Activated gamma-delta T cell (primary cell): ENCODE results near the gene CD82.

Source experiments
- DNase-seq: peaks from one replicate; lab custom pipeline; 2025; lab: John Stamatoyannopoulos, UW

The CD82 gene

DNA sequence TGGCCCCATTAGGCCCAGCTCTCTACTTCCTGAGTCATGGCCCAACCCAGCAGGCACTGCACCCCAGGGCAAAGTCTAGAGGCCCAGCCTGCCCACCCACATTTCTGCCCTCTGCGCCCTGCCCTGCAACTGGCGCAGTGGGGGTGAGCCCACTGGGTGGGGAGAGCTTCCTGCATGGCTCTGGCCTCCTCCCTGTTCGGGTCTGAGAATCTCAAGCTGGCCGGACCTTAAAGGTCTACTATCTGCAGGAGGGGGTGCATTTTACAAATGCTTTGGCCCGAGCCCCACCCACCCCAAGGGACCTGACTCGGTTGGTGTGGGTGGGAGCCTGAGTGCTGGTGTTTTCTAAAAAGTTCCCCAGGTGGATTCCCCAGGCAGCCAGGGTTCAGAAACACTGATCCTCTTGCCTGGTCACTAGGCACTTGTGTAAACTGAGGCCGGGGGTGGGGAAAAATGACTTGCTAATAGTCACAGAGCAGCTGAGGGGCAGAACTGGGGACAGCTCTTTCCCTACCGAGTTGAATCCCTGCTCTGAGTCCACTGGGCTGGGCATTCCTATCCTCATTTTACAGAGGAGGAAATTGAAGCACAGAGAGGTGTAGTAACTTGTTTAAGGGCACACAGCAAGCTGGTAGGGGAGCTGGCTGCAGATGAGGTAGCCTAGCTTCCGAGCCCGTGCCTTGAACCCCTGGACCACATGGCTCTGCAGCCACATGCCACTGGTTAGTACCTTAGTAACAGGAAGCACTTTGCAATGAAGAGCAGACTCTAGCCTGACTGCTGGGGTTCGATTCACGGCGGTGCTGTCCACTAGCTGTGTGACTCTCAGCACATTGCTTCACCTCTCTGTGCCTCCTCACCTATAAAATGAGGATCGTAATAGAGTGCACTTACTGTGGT lies 36.3 kb downstream of the CD82 start:
- DNase-seq = no peak

DNA sequence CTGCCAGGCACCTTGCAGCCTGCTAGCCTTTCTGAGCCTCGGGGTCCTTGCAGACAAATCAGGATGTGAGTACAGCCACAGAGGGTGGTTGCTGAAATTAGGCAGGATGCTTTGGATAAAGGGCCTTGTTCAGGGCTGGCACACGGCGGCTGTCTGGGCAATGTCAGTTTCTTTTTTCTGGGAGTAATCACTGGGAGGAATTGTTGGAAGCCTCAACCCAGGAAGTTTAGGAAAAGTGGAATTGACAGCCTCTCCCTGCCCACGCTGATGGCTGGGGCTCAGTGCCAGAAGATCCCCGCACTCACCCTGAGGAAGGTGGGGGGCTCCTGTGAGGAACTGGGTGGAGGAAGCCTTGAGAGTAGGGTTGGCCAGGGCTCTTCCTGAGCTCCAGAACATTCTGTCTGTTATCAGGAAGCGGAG lies 37.4 kb downstream of the CD82 start:
- DNase-seq = no peak

DNA sequence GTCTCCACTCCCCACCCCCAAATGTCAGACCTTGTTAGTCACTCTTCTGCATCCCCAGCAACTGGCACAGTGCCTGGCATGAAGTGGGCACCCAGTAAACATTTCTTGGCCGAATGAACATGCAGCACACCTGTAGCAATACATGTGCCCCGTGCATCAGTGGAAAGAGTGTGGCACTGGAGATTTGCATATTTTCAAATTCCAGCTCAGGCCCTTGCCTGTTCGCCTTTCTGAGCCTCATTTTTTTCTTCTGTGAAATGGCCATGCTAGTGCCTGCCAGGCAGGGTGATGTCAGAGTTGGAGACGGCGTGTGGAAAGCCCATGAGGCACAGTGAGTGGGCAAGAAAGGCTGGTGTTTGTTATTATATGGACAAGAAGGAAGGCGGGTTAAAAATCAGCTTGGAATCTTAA lies 38.7 kb downstream of the CD82 start:
- DNase-seq = no peak

DNA sequence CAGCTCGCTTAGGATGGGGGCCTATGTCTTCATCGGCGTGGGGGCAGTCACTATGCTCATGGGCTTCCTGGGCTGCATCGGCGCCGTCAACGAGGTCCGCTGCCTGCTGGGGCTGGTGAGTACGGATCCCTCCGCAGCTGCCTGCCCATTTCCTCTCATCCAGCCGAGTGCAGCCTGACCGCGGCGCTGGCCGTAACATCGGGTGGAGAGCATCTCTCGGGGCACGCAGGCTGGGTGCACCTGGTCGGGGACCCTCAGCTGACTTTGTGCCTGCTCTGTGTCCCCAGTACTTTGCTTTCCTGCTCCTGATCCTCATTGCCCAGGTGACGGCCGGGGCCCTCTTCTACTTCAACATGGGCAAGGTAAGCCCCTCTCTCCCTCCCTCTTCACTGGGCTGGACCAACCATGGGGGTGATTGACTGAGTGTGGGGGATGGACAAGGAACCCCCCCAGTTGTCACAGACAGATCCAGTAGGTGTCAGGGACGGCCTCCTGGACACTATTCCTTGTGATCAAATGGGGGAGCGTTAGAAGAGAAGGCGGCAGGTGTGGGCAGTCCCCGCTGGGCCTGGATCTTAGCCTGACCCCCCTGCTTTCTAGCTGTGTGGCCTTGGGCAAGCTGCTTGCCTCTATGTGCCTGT lies 39.7 kb downstream of the CD82 start:
- DNase-seq = no peak

DNA sequence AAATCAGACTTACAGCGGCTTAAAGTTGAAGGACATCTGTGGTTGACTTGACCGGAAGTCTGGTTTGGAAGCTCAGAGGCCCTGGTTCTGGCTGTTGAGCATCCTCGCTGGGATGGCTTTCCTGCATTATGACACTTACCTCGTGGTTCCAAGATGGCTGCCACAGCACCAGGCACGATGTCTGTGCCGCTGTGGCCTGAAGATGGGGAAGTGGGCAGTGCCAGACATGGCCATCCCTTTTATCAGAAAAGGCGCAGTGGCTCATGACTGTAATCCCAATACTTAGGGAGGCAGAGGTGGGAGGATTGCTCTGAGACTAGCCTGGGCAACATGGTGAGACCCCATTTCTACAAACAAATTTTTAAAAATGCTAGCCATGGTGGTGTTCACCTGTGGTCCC lies 40.5 kb downstream of the CD82 start:
- DNase-seq = no peak

DNA sequence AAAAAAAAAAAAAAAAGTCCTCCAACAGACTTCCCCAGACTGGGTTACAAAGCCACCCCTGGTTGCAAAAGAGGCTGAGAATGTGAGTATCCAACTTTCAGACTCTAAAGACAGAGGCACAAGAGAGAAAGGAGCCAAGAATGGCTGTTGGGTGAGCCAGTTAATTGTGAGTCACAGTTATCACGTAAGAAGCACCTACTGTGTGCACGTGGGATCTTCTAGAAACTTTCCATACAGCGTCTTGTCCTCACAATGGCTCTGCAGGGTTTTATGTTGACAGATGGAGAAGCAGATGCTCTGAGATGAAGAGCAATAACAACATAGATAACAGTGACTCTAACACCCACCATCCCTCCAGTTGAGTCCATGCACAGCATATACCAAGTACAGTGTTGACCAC lies 41.0 kb downstream of the CD82 start:
- no peak for DNase-seq

DNA sequence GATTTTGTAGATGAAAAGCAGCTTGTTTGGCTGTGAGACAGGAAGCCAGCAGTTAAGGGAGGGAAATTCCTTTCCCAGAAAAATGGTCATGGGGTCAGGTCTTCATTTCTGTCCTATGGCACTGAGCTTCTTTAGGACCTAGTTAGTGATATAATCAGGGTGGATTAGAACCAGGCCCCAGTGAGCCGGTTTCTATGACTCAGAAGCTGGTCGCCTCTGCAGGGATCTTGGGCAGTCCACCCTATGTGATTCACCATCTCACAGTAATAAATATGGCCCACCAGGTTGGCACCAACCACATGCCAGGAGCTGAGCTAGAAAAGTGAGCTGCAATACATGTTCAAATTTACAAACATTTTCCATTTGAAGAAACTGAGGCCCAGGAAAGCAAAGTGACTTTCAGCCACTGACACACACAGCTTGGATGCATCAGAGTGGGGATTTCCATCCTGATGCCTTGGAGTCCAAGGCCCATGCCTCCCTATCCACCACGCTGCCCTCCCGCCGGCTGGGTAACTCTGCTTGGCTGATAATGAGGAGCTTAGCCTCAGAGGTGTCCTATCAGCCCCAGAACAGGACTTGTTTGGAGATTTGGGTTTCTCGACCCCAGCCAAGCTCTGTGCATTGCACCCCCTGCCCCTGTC lies 42.0 kb downstream of the CD82 start:
- DNase-seq = no peak

DNA sequence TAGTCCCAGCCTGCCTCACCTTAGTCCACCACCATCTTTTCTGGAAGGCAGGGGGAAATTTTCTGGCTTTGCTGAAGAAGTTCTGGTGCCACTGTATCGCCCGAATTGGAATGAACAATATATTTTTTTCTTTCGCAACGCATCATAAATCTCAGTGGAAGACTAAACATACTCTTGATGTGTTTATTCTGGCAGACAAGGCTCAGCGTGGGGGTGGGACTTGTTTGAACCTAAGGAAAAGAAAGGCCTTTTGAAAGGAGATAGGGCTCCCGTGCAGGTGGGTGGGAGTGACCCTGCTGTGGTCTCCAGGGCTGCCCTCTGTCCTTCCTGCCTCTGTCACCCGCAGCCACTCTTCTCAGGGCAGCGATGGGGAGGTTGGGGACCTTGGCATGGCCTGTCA lies 42.5 kb downstream of the CD82 start:
- no peak for DNase-seq

DNA sequence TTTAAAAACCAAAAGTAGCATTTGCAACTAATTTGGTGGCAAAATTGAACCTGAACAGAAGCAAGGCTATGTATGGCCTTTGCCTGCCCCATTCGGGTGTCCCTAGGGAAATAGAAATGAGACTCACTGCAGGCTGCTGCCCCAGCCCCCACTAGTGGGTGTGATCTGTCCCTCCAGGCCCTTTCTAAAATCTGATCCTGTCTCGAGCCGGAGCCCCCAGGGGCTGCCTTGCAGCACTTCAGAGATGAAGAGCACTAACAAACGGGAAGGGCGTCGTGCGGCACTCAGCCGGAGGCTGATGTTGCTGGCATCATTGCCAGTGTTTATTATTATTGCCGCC lies 43.2 kb downstream of the CD82 start:
- DNase-seq = no peak

DNA sequence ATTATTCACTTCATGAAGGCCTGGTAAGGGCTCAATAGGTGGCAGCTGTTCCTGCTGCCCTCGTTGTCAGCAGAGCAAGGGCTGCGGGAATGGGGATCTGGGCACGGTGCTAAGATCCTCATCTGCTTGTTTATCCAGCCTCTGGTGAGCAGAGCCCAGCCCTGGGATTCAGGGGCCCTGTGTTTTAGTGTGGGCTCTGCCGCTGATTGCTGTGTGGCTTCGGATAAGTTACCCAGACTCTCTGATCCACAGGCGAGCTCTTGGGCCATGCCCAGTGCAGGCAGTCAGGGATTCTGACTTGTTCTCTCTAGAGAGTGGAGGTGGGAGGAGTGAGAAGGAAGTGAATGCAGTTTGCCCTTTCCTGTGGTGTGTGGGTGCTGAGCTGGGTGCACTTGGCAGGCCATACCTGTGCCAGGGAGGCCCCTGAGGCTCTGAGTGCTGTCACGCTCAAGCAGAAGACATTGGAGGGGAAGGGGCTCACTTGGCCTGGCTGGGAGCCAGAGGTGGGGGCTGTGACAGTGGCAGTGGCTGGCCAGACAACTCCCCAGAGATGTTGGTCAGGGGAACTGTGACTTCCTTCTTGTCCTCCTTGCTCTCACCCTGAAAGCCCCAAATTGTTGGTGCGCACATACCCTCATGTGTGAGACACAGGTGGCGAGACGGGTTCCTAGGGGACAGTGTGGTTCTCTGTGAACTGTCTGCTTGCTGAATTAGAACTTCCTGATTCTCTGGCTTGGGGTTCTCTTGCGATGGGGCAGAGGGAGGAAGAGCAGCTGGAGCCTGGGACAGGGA lies 43.7 kb downstream of the CD82 start:
- DNase-seq = peak; percentile 29

DNA sequence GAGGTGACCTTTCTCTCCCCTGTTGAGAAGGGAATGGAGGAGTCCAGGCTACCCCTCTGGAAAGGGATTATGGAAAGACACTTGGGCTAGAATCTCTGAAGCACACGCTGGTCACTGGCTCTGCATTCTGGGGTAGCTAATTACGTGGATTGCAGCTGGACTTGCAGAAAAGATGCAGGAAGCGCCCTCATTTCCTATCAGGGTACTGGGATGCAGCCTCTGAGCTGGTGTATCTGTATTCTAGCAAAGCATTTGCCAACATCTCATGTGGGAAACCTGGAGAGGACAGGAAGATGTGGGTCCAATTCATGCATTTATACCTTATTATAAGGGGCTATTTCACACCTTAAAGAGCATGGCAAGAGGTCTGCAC lies 44.3 kb downstream of the CD82 start:
- no peak for DNase-seq

DNA sequence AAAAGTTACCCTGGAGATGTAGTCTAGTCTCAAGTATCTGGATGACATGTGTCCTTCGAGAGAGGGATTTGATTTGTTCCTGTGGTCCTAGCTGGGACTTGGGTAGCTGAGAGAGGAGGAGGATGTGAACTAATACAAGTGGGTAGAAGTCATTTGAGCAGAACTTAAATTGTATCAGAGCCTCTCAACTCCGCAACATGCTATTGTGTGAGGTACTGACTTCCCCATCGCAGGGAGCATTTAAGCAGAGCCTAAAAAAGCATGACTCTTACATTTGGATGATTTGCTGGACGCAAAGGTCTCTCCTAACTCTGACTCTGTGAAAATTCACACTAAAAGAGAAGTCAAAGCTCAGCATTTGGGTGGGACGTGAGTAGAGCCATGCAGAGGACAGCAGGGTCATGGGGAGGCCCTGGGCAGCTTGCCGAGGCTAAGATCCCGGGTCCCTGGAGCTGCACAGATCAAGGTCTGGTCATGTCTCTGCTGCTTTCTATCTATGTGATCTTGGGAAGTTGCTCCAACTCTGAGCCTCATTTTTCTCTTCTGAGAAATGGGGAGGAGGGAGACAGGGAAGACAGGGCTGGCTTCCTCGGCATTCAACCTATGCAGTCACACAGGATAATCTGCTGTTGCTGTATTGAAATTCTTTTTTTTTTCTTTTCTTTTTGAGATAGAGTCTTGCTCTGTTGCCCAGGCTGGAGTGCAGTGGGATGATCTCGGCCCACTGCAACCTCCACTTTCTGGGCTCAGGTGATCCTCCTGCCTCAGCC lies 44.9 kb downstream of the CD82 start:
- no peak for DNase-seq

DNA sequence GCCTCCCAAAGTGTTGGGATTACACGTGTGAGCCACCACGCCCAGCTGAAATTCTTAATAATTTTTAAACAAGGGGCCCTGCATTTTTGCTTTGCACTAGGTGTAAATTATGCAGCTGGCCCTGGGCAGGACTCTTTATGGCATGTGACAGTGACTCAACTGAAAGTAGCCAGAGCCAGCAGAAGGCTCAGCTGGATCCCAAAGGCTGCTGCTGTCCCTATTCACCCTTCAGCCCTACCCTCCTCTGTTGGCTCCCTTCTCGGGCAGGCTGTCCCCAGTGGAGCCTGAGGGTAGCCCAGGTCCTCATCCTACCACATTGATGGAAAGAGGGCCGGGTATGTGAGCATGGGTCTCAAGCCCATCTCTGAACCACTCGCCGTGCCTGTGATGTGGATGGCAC lies 45.6 kb downstream of the CD82 start:
- no peak for DNase-seq

DNA sequence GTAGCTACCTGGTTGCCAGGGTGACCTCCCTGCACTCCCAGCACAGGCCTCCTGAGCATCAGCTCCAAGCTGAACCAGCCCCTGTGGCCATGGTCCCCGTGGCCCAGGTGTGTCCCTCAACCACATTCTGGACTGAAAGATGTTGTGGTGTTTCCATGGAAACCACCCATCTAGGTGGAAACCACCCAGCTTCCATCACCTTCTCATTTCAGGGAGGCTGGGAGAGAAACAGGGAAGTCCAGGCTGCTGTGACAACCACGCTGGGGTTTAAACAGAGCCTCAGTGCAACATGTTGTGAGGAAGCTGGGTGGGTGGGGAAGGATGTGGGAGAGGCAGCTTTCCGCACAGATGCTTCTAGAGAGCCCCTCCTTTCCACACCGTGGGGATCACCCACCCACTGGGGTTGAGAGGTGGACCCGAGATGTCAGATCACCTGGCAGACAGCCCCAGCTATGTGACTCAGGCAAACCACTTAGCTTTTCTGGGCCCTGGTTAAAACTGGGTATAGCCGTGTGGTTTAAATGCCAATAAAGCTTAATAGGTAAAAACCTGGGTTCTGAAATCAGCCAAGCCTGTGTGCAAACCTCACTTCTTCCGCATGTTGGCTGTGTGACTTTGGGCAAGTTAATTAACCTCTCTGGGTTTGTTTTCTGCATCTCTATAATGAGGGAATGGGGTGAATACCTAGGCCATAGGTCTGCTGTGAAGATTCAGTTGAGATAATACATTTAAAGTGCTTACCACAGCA lies 46.4 kb downstream of the CD82 start:
- DNase-seq = no peak

DNA sequence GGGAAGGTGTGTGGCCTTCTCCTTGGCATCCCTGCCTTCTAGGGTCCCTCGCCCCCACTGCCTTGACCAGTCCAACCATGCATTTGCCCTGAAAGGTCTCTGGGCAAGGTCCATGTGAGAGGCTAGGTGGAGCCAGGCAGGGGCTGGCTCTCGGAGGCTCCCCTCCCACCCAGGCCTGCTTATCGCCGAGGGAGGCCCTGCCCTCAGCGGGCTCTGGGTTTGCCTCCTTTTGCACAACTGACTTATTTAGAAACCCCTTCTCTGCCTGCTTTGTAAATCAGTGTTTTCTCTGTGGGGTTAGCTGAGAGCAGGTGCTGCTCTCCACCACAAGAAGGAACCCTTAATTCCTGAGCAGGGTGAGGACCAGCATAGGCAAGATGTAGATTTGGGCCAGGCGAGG lies 47.7 kb downstream of the CD82 start:
- DNase-seq = no peak

DNA sequence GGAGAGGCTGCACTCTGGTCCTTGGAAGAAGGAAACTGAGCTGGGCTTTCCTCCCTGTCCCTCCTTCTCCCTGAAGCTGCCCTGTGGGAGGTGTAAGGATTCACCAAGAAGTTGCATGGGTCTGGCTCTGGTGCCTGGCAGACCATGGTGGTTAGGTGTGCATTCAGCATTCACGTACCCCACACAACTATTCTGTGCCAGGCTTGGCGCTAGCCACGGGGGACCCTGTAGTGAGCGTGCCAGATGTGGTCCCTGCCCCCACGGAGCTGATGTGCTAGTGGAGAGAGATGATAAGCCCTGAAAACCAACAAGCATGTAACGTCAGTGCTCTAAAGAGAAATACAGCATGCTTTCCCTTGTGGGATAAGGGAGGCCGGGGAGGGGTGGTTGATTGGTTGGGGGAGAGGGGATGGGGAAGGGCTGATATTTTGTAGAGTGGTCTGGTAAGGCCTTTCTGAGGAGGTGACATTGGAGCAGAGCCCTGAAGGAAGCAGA lies 48.9 kb downstream of the CD82 start:
- no peak for DNase-seq

DNA sequence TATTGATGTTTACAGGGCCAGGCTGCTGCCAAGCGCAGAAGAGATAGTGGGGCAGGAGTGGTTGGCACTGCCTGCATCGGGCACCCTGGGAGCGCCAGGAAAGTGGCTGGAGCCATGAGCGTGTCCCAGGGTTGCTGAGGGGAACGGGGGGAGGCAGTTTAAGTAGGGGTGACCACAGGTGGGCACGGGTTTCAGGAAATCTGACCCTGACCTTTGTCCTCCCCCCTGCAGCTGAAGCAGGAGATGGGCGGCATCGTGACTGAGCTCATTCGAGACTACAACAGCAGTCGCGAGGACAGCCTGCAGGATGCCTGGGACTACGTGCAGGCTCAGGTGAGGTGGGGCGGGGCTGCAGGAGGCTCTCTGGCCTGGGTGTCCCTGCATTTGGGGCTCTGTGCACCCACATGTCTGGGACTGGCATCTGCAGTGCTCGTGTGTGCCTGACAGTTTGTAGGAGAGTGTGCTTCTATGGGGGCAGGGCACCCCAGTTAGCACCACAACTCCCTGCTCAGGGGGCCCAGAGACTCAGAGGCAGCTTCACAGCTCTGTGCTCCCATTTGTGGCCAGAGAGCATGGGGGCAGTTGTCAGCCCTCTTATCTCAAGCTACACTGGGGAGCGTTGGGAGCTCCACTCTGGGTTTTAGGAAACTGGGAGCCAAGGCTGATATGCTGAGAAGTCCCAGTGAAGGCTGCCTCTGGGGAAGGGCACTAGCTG lies 49.7 kb downstream of the CD82 start:
- DNase-seq = no peak

DNA sequence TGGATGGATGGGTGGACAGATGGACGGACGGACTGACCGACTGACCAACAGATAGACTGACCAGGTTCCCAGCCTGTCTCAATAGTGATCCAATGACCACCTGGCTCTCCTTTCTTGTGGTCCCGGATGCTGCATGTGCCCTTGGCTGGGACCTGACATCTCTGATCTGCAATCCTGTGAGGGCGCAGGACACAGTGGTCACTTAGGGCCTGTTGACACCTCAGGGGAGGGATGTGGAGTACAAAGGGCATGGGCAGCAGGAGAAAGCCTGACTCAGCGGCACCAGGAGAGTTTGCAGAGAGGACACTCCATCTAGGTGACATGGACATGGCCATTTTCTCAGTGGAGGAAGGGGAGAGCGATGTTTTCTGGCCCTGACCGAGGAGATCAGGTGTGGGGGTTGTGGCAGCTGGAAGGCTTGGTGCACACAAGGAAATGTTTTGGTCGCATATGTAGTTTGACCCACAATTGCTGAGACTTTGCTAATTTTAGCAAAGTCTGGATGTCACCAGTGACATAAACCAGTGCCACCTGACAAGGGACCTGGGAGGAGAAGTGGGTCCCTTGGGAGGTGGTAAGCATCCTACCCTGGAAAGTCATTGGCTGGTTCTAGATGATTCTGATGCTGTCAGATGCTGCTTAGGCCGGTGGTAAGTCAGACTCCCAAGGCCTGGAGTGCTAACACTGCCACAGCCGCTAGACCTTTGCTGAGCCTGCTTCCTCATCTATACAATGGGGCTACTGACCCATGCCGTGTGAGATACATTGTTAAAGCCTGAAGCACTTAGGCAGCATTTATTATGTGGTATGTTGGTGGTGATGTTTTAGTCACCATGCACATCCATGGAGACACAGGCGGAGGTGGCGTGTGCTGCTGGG lies 50.7 kb downstream of the CD82 start:
- no peak for DNase-seq
